Upper lobe of left lung (tissue), 4 donors: Measurements from ENCODE around the gene MESD.

Experiments used
- CTCF ChIP-seq, 6 experiments: fragments of 450-650 bp in 4 of 6; fragments of 200-600 bp in 2 of 6; sonication (generic) in 2 of 6; IDR thresholded peaks; one replicate each; pipeline ENCODE4 v1.5.1; 2016 to 2019; ENCODE audit warnings: antibody characterized with exemption in 6 of 6
- EP300 ChIP-seq, 4 donors: sonication (generic); formaldehyde crosslinking; IDR thresholded peaks; one replicate each; pipeline ENCODE4 v1.5.1; 2017; ENCODE audit warnings: antibody characterized with exemption in 4 of 4, control low read depth in 2 of 4
- POLR2A ChIP-seq, 4 donors: fragments of 450-650 bp; IDR thresholded peaks; one replicate each; pipeline ENCODE4 v1.5.1; 2016 to 2017; ENCODE audit warnings: antibody characterized with exemption in 4 of 4, mild to moderate bottlenecking in 2 of 4
- POLR2AphosphoS5 ChIP-seq, 2 donors: sonication (generic); formaldehyde crosslinking; IDR thresholded peaks; one replicate each; pipeline ENCODE4 v1.5.1; 2017; ENCODE audit warnings: antibody characterized with exemption in 2 of 2

GRCh38 chr15:80990955-80991354 is 1.3 kb upstream of the MESD start:
- TF ChIP-seq CTCF (IDR thresholded peaks at IDR 0.05) (no peak), EP300 (IDR thresholded peaks at IDR 0.05) (no peak), POLR2A (IDR thresholded peaks at IDR 0.05) (no peak), POLR2AphosphoS5 (IDR thresholded peaks at IDR 0.05) (no peak)
